ENCODE results near the gene CDH13. TPM values are rescaled to one million over a fixed set of nuclear protein-coding genes. Genes with fewer than 3 reads are reported as not detected.

Gene CDH13
- total and polyA plus RNA-seq, 5 donors = 20.7 to 123 (median 93.6) TPM

- DNase-seq = peak in 2 of 3 donors; percentile 44 to 64
- Histone ChIP-seq H3K4me1 (ENCODE audit: control insufficient read depth, insufficient read depth, low read length) (no peaks in the 10 kb centered on the region), H3K27ac (ENCODE audit: low read length) (no peak overlapping the region), H3K4me3 (ENCODE audit: low read length) (no peak overlapping the region), H3K9me3 (ENCODE audit: control insufficient read depth, low read length) (no peaks in the 10 kb centered on the region), H3K27me3 (ENCODE audit: control insufficient read depth, insufficient read depth) (no peaks in the 10 kb centered on the region)
- intact Hi-C loops (cut with DNase I) = no loop called here
- no peak for ATAC-seq
- 47% methylated on average over 9 of the region's 9 CpGs for WGBS
Observed at GRCh38 chr16:83215406-83216001, 588.7 kb downstream of the CDH13 start.

DNA sequence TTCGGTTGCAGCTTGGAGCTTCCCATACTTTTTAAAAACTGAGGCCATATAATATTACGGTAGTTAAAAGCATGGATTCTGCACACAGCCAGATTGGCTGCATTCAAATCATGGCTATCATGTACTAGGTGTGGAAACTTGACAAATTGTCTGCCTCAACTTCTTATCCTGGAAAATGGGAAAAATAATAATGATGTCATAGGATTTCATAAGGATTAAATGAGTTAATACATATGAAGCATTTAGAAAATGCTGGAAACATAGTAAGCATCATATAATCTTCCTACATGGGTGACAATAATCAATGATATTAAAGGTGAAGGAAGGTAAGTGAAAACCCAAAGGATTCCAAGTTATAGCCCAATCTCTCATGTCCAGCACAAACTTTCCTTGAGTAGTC, 592.5 kb downstream of the CDH13 start:
- intact Hi-C loops (cut with DNase I) = no loop called here
- Histone ChIP-seq H3K4me1 (ENCODE audit: control insufficient read depth, insufficient read depth, low read length) (no peaks in the 10 kb centered on the region), H3K4me3 (ENCODE audit: low read length) (no peak overlapping the region), H3K27ac (ENCODE audit: low read length) (no peak overlapping the region), H3K9me3 (ENCODE audit: control insufficient read depth, low read length) (no peaks in the 10 kb centered on the region), H3K27me3 (ENCODE audit: control insufficient read depth, insufficient read depth) (no peaks in the 10 kb centered on the region)
- DNase-seq = no peak
- no peak for ATAC-seq
- WGBS = 96% methylated on average over 2 of the region's 2 CpGs

- intact Hi-C loops (cut with DNase I) = no loop called here
- Histone ChIP-seq H3K4me1 (ENCODE audit: control insufficient read depth, insufficient read depth, low read length) (no peaks in the 10 kb centered on the region), H3K27me3 (ENCODE audit: control insufficient read depth, insufficient read depth) (no peaks in the 10 kb centered on the region), H3K9me3 (ENCODE audit: control insufficient read depth, low read length) (no peaks in the 10 kb centered on the region), H3K4me3 (ENCODE audit: low read length) (no peak overlapping the region), H3K27ac (ENCODE audit: low read length) (no peak overlapping the region)
- 90% methylated on average over 9 of the region's 9 CpGs for WGBS
- no peak for ATAC-seq
- no peak for DNase-seq
Observed at GRCh38 chr16:83220066-83220465, 593.3 kb downstream of the CDH13 start.

- no peak overlapping the region for H3K4me3 ChIP-seq (ENCODE audit: low read length)
- H3K27me3 ChIP-seq (ENCODE audit: control insufficient read depth, insufficient read depth) = no peaks in the 10 kb centered on the region
- H3K4me1 ChIP-seq (ENCODE audit: control insufficient read depth, insufficient read depth, low read length) = no peaks in the 10 kb centered on the region
- intact Hi-C loops (cut with DNase I) = no loop called here
- H3K9me3 ChIP-seq (ENCODE audit: control insufficient read depth, low read length) = no peaks in the 10 kb centered on the region
- WGBS = 67% methylated on average over 3 of the region's 3 CpGs
- H3K27ac ChIP-seq (ENCODE audit: low read length) = peak overlapping the region; percentile 48
- ATAC-seq (peak; percentile 57 to 59), DNase-seq (no peak)
Observed at GRCh38 chr16:83224642-83225041, 597.9 kb downstream of the CDH13 start.

- Histone ChIP-seq H3K9me3 (ENCODE audit: control insufficient read depth, low read length) (no peaks in the 10 kb centered on the region), H3K4me3 (ENCODE audit: low read length) (no peak overlapping the region), H3K4me1 (ENCODE audit: control insufficient read depth, insufficient read depth, low read length) (no peaks in the 10 kb centered on the region), H3K27ac (ENCODE audit: low read length) (no peak overlapping the region), H3K27me3 (ENCODE audit: control insufficient read depth, insufficient read depth) (no peaks in the 10 kb centered on the region)
- DNase-seq = no peak
- intact Hi-C loops (cut with DNase I) = no loop called here
- 52% methylated on average over 6 of the region's 6 CpGs for WGBS
- no peak for ATAC-seq
Observed at GRCh38 chr16:83227336-83227735, 600.6 kb downstream of the CDH13 start.

GRCh38 chr16:83231729-83232128, 605.0 kb downstream of the CDH13 start:
- Histone ChIP-seq H3K27me3 (ENCODE audit: control insufficient read depth, insufficient read depth) (no peaks in the 10 kb centered on the region), H3K27ac (ENCODE audit: low read length) (no peak overlapping the region), H3K4me3 (ENCODE audit: low read length) (no peak overlapping the region), H3K9me3 (ENCODE audit: control insufficient read depth, low read length) (no peaks in the 10 kb centered on the region), H3K4me1 (ENCODE audit: control insufficient read depth, insufficient read depth, low read length) (no peaks in the 10 kb centered on the region)
- intact Hi-C loops (cut with DNase I) = no loop called here
- ATAC-seq (no peak), DNase-seq (no peak)
- 92% methylated on average over 5 of the region's 5 CpGs for WGBS

DNA sequence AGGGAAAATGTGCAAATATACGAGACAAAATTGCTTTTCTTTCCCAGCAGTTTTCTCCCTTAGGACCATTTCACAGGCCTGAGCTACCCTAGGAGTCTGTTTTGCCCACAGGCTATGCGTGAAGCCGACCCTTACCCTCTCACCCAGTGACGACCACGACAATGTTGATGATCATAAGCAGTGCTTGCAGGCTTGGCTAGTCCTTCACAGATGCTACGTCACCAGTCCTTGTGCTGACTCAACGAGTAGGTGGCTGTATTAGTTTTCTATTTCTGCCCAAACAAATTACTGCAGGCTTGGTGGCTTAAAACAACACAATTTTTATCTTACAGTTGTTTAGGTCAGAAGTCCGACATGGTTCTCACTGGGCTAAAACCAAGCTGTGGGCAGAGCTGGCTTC, 606.4 kb downstream of the CDH13 start:
- no peak for ATAC-seq
- DNase-seq = no peak
- no peak overlapping the region for H3K27ac ChIP-seq (ENCODE audit: low read length)
- no peaks in the 10 kb centered on the region for H3K27me3 ChIP-seq (ENCODE audit: control insufficient read depth, insufficient read depth)
- H3K9me3 ChIP-seq (ENCODE audit: control insufficient read depth, low read length) = no peaks in the 10 kb centered on the region
- no peak overlapping the region for H3K4me3 ChIP-seq (ENCODE audit: low read length)
- intact Hi-C loops (cut with DNase I) = no loop called here
- H3K4me1 ChIP-seq (ENCODE audit: control insufficient read depth, insufficient read depth, low read length) = no peaks in the 10 kb centered on the region
- 62% methylated on average over 8 of the region's 8 CpGs for WGBS

GRCh38 chr16:83238949-83239691, 612.4 kb downstream of the CDH13 start:
- Histone ChIP-seq H3K9me3 (ENCODE audit: control insufficient read depth, low read length) (no peaks in the 10 kb centered on the region), H3K27ac (ENCODE audit: low read length) (no peak overlapping the region), H3K27me3 (ENCODE audit: control insufficient read depth, insufficient read depth) (no peaks in the 10 kb centered on the region), H3K4me3 (ENCODE audit: low read length) (no peak overlapping the region), H3K4me1 (ENCODE audit: control insufficient read depth, insufficient read depth, low read length) (no peaks in the 10 kb centered on the region)
- DNase-seq = no peak
- 57% methylated on average over 6 of the region's 6 CpGs for WGBS
- no peak for ATAC-seq
- intact Hi-C loops (cut with DNase I) = no loop called here

GRCh38 chr16:83244057-83244456, 617.3 kb downstream of the CDH13 start:
- no peaks in the 10 kb centered on the region for H3K27me3 ChIP-seq (ENCODE audit: control insufficient read depth, insufficient read depth)
- H3K9me3 ChIP-seq (ENCODE audit: control insufficient read depth, low read length) = no peaks in the 10 kb centered on the region
- H3K4me1 ChIP-seq (ENCODE audit: control insufficient read depth, insufficient read depth, low read length) = peaks cover under 1% of the 10 kb centered on the region
- 95% methylated on average over 2 of the region's 2 CpGs for WGBS
- no peak overlapping the region for H3K4me3 ChIP-seq (ENCODE audit: low read length)
- DNase-seq (no peak), ATAC-seq (no peak)
- no peak overlapping the region for H3K27ac ChIP-seq (ENCODE audit: low read length)
- intact Hi-C loops (cut with DNase I) = no loop called here

DNA sequence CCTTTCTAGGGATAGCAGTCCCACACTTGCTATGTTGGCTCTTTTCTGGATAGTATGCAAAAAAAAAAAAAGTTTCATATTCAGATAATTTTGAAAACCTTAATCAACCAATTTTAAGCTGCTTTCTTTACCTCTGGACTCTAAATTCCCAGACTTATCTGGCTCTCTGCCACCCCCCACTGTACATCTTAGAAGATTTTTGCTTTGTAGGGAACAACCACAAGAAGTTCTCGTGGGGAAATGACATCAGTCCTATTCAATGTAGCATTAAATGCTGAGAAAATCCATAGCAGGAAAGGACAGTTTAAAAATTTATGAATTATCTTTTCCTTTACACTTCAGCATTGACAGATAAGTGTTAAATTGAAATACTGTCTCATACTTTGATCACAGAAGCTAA, 618.3 kb downstream of the CDH13 start:
- H3K4me1 ChIP-seq (ENCODE audit: control insufficient read depth, insufficient read depth, low read length) = peaks cover 2% of the 10 kb centered on the region
- no peak for ATAC-seq
- WGBS = 54% methylated on average over 1 of the region's 1 CpG
- intact Hi-C loops (cut with DNase I) = no loop called here
- no peak overlapping the region for H3K27ac ChIP-seq (ENCODE audit: low read length)
- H3K9me3 ChIP-seq (ENCODE audit: control insufficient read depth, low read length) = no peaks in the 10 kb centered on the region
- no peak overlapping the region for H3K4me3 ChIP-seq (ENCODE audit: low read length)
- no peak for DNase-seq
- H3K27me3 ChIP-seq (ENCODE audit: control insufficient read depth, insufficient read depth) = no peaks in the 10 kb centered on the region

DNA sequence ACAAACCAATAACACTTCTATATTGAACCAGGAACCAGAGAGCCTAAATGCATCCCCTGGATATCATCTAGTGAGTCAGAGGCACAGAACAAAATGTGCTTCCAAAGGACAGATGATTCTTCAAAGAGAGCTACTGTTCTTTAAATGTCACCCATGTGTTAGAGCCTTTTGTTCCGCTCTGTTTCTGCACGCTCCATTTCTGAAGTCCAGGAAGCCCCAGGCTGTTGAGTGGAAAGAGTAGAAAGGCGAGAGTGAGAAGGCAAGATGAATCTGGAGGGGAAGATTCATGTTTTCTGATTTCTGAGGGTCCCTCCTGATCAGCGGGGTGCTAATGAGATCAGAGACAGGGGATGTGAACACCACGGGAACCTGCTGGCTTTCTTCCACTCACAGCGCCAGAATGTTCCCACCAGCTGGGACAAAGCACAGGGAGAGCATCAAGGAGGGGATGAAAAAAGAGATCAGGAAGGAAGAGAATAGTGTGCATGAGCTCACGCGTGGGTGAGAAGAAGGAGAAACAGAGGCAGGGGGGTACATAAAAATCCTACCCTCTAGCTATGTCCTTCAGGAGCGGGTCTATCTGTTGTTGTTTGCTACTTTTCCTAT, 621.1 kb downstream of the CDH13 start:
- Histone ChIP-seq H3K27me3 (ENCODE audit: control insufficient read depth, insufficient read depth) (no peaks in the 10 kb centered on the region), H3K9me3 (ENCODE audit: control insufficient read depth, low read length) (no peaks in the 10 kb centered on the region), H3K4me3 (ENCODE audit: low read length) (no peak overlapping the region), H3K4me1 (ENCODE audit: control insufficient read depth, insufficient read depth, low read length) (peaks cover 5% of the 10 kb centered on the region), H3K27ac (ENCODE audit: low read length) (peak overlapping the region; percentile 94)
- intact Hi-C loops (cut with DNase I) = no loop called here
- ATAC-seq (peak; percentile 42 to 81), DNase-seq (no peak)
- 55% methylated on average over 9 of the region's 9 CpGs for WGBS
